IMR-90 (cell line): ENCODE measurements around the gene UVSSA. TPM values are rescaled to one million over a fixed set of nuclear protein-coding genes. Genes with fewer than 3 reads are reported as not detected.

Experiments
- ATAC-seq: fragments of 200-7000 bp; cut with Tn5 transposase; 2 replicates; pipeline ENCODE4 v1.9.1; 2020; ENCODE audit warnings: low read depth, mild to moderate bottlenecking, moderate library complexity
- BruUV-seq: library from RNA; stranded (reverse); fragments of 400-500 nt; replicated peaks from 2 replicates; lab custom pipeline; 2021; lab: Mats Ljungman, UMichigan
- CTCF ChIA-PET: fragments of 300-600 bp; formaldehyde crosslinking; extraction: SDS; loops from one replicate; lab custom pipeline; 2021; ENCODE audit warnings: antibody characterized with exemption; lab: Yijun Ruan, JAX
- POLR2A ChIA-PET: fragments of 300-600 bp; sonication (Branson Sonifier 250); formaldehyde crosslinking; loops from one replicate; lab custom pipeline; 2022; ENCODE audit warnings: antibody characterized with exemption; ENCODE audit not compliant: unreplicated experiment; lab: Charles Lee
- DNase-seq: peaks from one replicate; pipeline ENCODE4 v3.0.0; 2013
- H2AFZ ChIP-seq: replicated peaks from 2 replicates; pipeline ENCODE3; 2013; ENCODE audit warnings: low read length, mild to moderate bottlenecking; ENCODE audit not compliant: poor library complexity
- H2AK5ac ChIP-seq: 2 replicates; pipeline ENCODE4 v1.6.1; 2013; ENCODE audit warnings: low read depth, low read length, inconsistent platforms
- H2AK9ac ChIP-seq: replicated peaks from 2 replicates; pipeline ENCODE3; 2013; ENCODE audit warnings: mild to moderate bottlenecking, low read depth, low read length, moderate library complexity; ENCODE audit not compliant: poor library complexity
- H2BK120ac ChIP-seq: 2 replicates; pipeline ENCODE4 v1.6.1; 2013; ENCODE audit warnings: low read depth, low read length, inconsistent platforms
- H2BK15ac ChIP-seq: 3 replicates; pipeline ENCODE4 v1.6.1; 2013; ENCODE audit warnings: low read depth, low read length, inconsistent platforms
- H2BK20ac ChIP-seq: 2 replicates; pipeline ENCODE4 v1.6.1; 2013; ENCODE audit warnings: low read depth, mild to moderate bottlenecking, inconsistent platforms, low read length, moderate library complexity
- H2BK5ac ChIP-seq: 2 replicates; pipeline ENCODE4 v1.6.1; 2013; ENCODE audit warnings: mild to moderate bottlenecking, low read depth, low read length, inconsistent platforms; ENCODE audit not compliant: poor library complexity, severe bottlenecking
- H3K14ac ChIP-seq: replicated peaks from 2 replicates; pipeline ENCODE4 v1.6.1; 2013; ENCODE audit warnings: low read depth, low read length, inconsistent platforms
- H3K18ac ChIP-seq: 2 replicates; pipeline ENCODE4 v1.6.1; 2013; ENCODE audit warnings: low read depth, low read length, control low read depth
- H3K23ac ChIP-seq: 2 replicates; pipeline ENCODE4 v1.6.1; 2013; ENCODE audit warnings: low read depth, low read length, inconsistent platforms
- H3K27ac ChIP-seq: 2 replicates; pipeline ENCODE4 v1.5.1; 2013; ENCODE audit warnings: mild to moderate bottlenecking, control low read depth, low read length; ENCODE audit not compliant: insufficient read depth
- H3K27me3 ChIP-seq: 2 replicates; pipeline ENCODE4 v1.6.1; 2013; ENCODE audit warnings: low read length; ENCODE audit not compliant: control insufficient read depth, insufficient read depth
- H3K36me3 ChIP-seq: 2 replicates; pipeline ENCODE4 v1.6.1; 2013; ENCODE audit warnings: low read length, mixed read lengths; ENCODE audit not compliant: control insufficient read depth, insufficient read depth
- H3K4ac ChIP-seq: 2 replicates; pipeline ENCODE4 v1.6.1; 2013; ENCODE audit warnings: low read depth, low read length, inconsistent platforms
- H3K4me1 ChIP-seq: 2 replicates; pipeline ENCODE4 v1.6.1; 2013; ENCODE audit warnings: low read length, mixed read lengths; ENCODE audit not compliant: control insufficient read depth, insufficient read depth
- H3K4me2 ChIP-seq: 2 replicates; pipeline ENCODE4 v1.6.1; 2013; ENCODE audit warnings: low read depth, mild to moderate bottlenecking, control low read depth, low read length, moderate library complexity
- H3K4me3 ChIP-seq: 2 replicates; pipeline ENCODE4 v1.5.1; 2013; ENCODE audit warnings: low read depth, mild to moderate bottlenecking, control low read depth, low read length, moderate library complexity; ENCODE audit not compliant: insufficient read depth
- H3K56ac ChIP-seq: 2 replicates; pipeline ENCODE4 v1.6.1; 2013; ENCODE audit warnings: low read length, inconsistent platforms; ENCODE audit not compliant: insufficient read depth; ENCODE audit errors: extremely low read depth
- H3K79me1 ChIP-seq, 2 experiments: 2 replicates each; pipeline ENCODE4 v1.6.1; 2013; ENCODE audit warnings: low read length in 2 of 2, inconsistent platforms in 1 of 2, low read depth in 1 of 2
- H3K9ac ChIP-seq: 2 replicates; pipeline ENCODE4 v1.6.1; 2013; ENCODE audit warnings: low read depth, low read length, control low read depth
- H3K9me1 ChIP-seq: 2 replicates; pipeline ENCODE4 v1.6.1; 2013; ENCODE audit warnings: low read length, inconsistent platforms; ENCODE audit not compliant: insufficient read depth
- H3K9me3 ChIP-seq: 2 replicates; pipeline ENCODE4 v1.6.1; 2013; ENCODE audit warnings: low read length; ENCODE audit not compliant: control insufficient read depth, insufficient read depth
- H4K20me1 ChIP-seq: 2 replicates; pipeline ENCODE4 v1.6.1; 2013; ENCODE audit warnings: low read length, inconsistent platforms; ENCODE audit not compliant: insufficient read depth
- H4K5ac ChIP-seq: 2 replicates; pipeline ENCODE4 v1.6.1; 2013; ENCODE audit warnings: mild to moderate bottlenecking, low read depth, low read length, control low read depth
- H4K8ac ChIP-seq, 2 experiments: 2 replicates each; pipeline ENCODE4 v1.6.1; 2013; ENCODE audit warnings: low read depth in 2 of 2, low read length in 2 of 2, control low read depth in 1 of 2, inconsistent platforms in 1 of 2
- H4K91ac ChIP-seq: 2 replicates; pipeline ENCODE4 v1.6.1; 2013; ENCODE audit warnings: low read depth, low read length, inconsistent platforms; ENCODE audit not compliant: insufficient read depth
- BHLHE40 ChIP-seq: fragments of 150-350 bp; IDR thresholded peaks from 2 replicates; pipeline ENCODE4 v1.6.1; 2016; ENCODE audit warnings: mild to moderate bottlenecking, low read depth, low read length
- CTCF ChIP-seq: conservative IDR thresholded peaks from 2 replicates; pipeline ENCODE4 v1.5.1; 2012; ENCODE audit warnings: mild to moderate bottlenecking, low read depth, low read length, improper control_type of control experiment
- FOS ChIP-seq: fragments of 150-350 bp; IDR thresholded peaks from 2 replicates; pipeline ENCODE4 v1.6.1; 2016; ENCODE audit warnings: low read depth, low read length
- MAZ ChIP-seq: IDR thresholded peaks from 2 replicates; pipeline ENCODE4 v1.6.1; 2012; ENCODE audit warnings: low read depth, mild to moderate bottlenecking, low read length, improper control_type of control experiment, moderate library complexity, borderline replicate concordance
- MXI1 ChIP-seq: IDR thresholded peaks from 2 replicates; pipeline ENCODE4 v1.6.1; 2012; ENCODE audit warnings: low read depth, mild to moderate bottlenecking, low read length, moderate library complexity, borderline replicate concordance
- NFE2L2 ChIP-seq: fragments of 150-350 bp; IDR thresholded peaks from 2 replicates; pipeline ENCODE4 v1.6.1; 2016; ENCODE audit warnings: low read depth, mild to moderate bottlenecking, low read length
- whole genome bisulfite sequencing, 2 experiments: methylation state at CpG; one replicate each; pipeline versions ENCODE4 v1.1.5 to v1.1.7; 2013; ENCODE audit warnings: missing lambda C conversion rate in 2 of 2; ENCODE audit not compliant: insufficient read length in 1 of 2; ENCODE audit errors: extremely low coverage in 2 of 2; 5-methylcytosine and 5-hydroxymethylcytosine counted together
- dilution Hi-C: fragments of 300-500 bp; cut with HindIII; formaldehyde crosslinking; loops from one replicate; pipeline ENCODE4 v1.14.3; 2018; ENCODE audit warnings: low sequenced_read_pairs; ENCODE audit not compliant: unreplicated experiment
- in situ Hi-C: fragments of 300-500 bp; cut with MboI; formaldehyde crosslinking; loops from 3 replicates; pipeline ENCODE4 v1.14.3; 2019; ENCODE audit warnings: low sequenced_read_pairs, inconsistent platforms, mixed read lengths
- intact Hi-C: fragments of 100-400 bp; cut with micrococcal nuclease; formaldehyde crosslinking; loops from 2 replicates; pipeline ENCODE4 v1.10.0; 2022
- polyA plus RNA-seq, 3 experiments: library from polyadenylated mRNA; depleted of rRNA; stranded (reverse); fragments of >200 nt; gene quantifications; 2 replicates each; pipeline ENCODE4 v1.2.3, GENCODE V29; 2012; ENCODE audit warnings: low replicate concordance in 1 of 3
- total RNA-seq: library from RNA; depleted of rRNA; stranded (reverse); fragments of >200 nt; gene quantifications from 2 replicates; pipeline ENCODE4 v1.2.3, GENCODE V29; 2012

Gene UVSSA
- total and polyA plus RNA-seq, 2 of the 4 experiments (the other 2 are of a cell fraction) = 1.4 to 8.4 TPM

- no peaks in the 10 kb centered on the region for H3K9me1 ChIP-seq
Measured at GRCh38 chr4:1355378-1355777, 8.4 kb downstream of the UVSSA start.

More at GRCh38 chr4:1355378-1355777, 8.4 kb downstream of the UVSSA start:
- Histone ChIP-seq H4K91ac (no peak overlapping the region), H3K4me3 (no peak overlapping the region), H3K14ac (no peak overlapping the region), H3K79me1 (peaks cover 1 to 2% of the 10 kb centered on the region in 2 experiments; a peak in 1 of 4 replicates), H2AK9ac (no peak overlapping the region), H2AK5ac (no peak overlapping the region), H3K18ac (no peak overlapping the region), H3K23ac (no peak overlapping the region), H3K4me1 (no peaks in the 10 kb centered on the region), H3K27me3 (no peaks in the 10 kb centered on the region), H2BK20ac (no peak overlapping the region), H3K36me3 (peaks cover 41% of the 10 kb centered on the region), H3K4ac (no peak overlapping the region), H4K8ac (no peak overlapping the region), H4K5ac (no peak overlapping the region), H2BK15ac (no peak overlapping the region), H3K9ac (no peak overlapping the region), H4K20me1 (peaks cover 4% of the 10 kb centered on the region; the same call in 1 of the 2 replicates), H2BK120ac (no peak overlapping the region), H3K27ac (no peak overlapping the region), H3K56ac (no peak overlapping the region), H2BK5ac (no peak overlapping the region), H3K4me2 (no peak overlapping the region), H3K9me3 (no peaks in the 10 kb centered on the region), H2AFZ (no peak overlapping the region)
- dilution Hi-C loops (no loop called here), intact Hi-C loops (loop anchor here (5.0 kb wide), 1 partner anchor 157 kb away; no protein-coding TSS in a partner anchor), in situ Hi-C loops (loop anchor here (10.0 kb wide), 1 partner anchor 279 kb away; no protein-coding TSS in a partner anchor)
- ChIA-PET POLR2A (no interaction called here), CTCF (interaction anchor here (1.3 kb wide), 1 partner anchor 12 kb away, joined by 3 read pairs; no protein-coding TSS in a partner anchor)
- no TSS peak for BruUV-seq
- DNase-seq (no peak), ATAC-seq (no peak)
- no peak for TF ChIP-seq CTCF
- no peak for TF ChIP-seq BHLHE40
- TF ChIP-seq NFE2L2 = no peak
- no peak for TF ChIP-seq FOS
- no peak for TF ChIP-seq MAZ
- TF ChIP-seq MXI1 = no peak
- 100% methylated on average over 1 of the region's 14 CpGs; no CpG with 5 or more reads in 1 of the 2 experiments for WGBS, 2 experiments
